Inferior parietal cortex (tissue), 1 donor: ENCODE results near the gene LACTB.
"Not testable (repeated sequence)": the region's sequence is repeated elsewhere in the genome, so short reads cannot be mapped to it uniquely, and the experiment has no call there.

Source experiments
- DNase-seq: peaks from one replicate; pipeline ENCODE4 v3.0.0-alpha.2; 2016; ENCODE audit errors: extremely low spot score

LACTB gene

GRCh38 chr15:63089260-63090043 is 32.2 kb upstream of the LACTB start:
- DNase-seq, result no peak

DNA sequence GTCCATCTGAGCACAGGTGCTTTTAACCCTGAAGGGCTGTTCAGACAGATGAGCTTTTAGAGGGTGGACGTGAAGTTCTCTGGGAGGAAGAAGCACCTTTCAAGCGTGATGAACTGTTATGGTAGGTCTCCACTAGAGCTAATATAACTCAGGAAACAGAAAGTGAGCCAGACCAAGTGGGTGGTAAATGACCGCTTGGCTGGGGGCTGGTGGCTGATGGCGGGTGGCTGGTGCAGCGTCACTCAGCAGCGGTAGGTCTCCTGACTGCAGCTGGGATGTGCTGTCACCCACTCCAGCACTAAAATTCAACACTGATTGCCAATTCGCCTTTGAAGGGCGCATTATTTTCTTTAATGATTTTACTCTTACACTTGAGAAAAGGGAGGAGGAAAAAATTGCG is 31.2 kb upstream of the LACTB start:
- no peak for DNase-seq

DNA sequence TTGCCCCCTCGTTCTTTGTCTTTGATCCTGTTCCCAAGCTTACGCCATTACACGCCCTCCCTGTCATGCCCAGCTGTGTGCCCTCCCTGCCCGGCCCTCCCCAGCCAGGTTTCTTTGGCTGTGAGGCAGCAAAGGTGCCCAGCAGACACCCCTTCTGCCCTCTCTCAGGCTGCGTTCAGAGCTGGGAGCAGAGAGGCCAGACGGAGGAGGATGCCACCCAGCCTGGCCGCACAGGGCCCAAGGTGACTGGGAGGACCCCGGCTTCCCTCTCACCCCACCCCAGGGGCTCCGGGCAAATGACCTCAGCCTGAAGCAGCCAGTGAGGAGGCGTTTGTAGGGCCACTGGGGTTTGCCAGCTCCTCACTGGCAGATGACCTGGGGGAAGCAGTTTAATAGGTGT is 30.8 kb upstream of the LACTB start:
- no peak for DNase-seq

- DNase-seq, result no peak
Measured at GRCh38 chr15:63091679-63092446, 29.8 kb upstream of the LACTB start.

GRCh38 chr15:63093486-63094205 is 28.0 kb upstream of the LACTB start:
- peak; percentile 86 for DNase-seq

DNA sequence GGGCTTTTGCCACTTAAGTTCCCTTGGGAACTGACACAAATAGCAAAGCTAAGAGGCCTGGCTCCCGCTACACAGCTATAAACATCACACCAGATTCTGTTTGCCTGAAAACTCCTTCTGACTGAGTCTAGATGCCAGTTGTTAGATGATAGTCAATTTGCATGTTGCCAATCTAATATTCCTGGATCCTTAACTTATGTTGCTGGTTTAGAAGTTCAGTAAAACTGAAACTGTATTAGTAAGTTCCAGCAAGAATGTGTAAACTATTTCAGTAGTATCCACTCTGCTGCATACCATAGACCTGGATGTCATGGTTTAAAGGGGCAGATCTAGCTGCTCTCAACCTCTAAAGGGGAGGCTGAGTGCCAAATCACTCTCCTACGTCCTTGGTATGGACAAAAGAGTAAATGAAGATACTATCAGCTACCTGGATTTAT is 27.1 kb upstream of the LACTB start:
- DNase-seq, result no peak

GRCh38 chr15:63096178-63096577 is 25.5 kb upstream of the LACTB start:
- DNase-seq, result no peak

DNA sequence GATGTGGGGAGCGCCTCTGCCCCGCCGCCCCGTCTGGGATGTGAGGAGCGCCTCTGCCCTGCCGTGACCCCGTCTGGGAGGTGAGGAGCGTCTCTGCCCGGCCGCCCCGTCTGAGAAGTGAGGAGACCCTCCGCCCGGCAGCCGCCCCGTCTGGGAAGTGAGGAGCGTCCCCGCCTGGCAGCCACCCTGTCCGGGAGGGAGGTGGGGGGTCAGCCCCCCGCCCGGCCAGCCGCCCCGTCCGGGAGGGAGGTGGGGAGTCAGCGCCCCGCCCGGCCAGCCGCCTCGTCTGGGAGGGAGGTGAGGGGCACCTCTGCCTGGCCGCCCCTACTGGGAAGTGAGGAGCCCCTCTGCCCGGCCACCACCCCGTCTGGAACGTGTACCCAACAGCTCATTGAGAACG is 22.8 kb upstream of the LACTB start:
- DNase-seq, result not testable (repeated sequence)

GRCh38 chr15:63099581-63099980 is 22.1 kb upstream of the LACTB start:
- DNase-seq, result not testable (repeated sequence)

DNA sequence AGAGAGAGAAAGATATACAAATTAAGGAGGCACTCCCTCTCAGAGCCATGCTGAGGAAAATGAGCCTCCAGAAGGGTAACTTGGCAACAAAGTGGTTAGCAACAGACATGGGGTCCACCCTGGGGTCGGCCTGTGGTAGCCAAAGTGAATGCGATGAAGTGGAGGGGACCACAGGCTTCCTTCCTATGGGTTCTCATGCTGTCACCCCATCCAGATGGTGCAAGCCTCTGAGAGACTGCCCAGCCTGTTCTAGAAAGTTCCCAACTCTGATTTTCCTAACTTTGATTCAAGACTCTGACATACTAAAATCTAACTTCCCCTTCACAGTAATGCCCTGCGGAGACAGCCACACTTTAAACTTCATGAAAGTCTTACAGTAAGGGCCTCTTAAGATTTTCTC is 18.2 kb upstream of the LACTB start:
- DNase-seq, result no peak

- no peak for DNase-seq
Measured at GRCh38 chr15:63104727-63105126, 16.9 kb upstream of the LACTB start.

DNA sequence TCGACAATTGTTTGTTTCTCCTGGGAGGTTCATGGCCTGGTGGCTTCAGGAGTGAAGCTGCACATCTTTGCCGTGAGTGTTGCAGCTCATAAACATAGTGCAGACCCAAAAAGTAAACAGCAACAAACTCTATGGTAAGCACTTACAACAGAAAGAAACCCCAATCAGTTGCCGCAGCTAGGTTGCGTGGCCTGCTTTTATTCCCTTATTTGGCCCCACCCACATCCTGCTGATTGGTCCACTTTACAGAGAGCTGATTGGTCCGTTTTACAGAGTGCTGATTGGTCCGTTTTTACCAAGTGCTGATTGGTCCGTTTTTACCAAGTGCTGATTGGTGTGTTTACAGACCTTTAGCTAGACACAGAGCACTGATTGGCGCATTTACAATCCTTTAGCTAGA is 16.3 kb upstream of the LACTB start:
- not testable (repeated sequence) for DNase-seq

GRCh38 chr15:63107895-63108546 is 13.6 kb upstream of the LACTB start:
- DNase-seq, result no peak

DNA sequence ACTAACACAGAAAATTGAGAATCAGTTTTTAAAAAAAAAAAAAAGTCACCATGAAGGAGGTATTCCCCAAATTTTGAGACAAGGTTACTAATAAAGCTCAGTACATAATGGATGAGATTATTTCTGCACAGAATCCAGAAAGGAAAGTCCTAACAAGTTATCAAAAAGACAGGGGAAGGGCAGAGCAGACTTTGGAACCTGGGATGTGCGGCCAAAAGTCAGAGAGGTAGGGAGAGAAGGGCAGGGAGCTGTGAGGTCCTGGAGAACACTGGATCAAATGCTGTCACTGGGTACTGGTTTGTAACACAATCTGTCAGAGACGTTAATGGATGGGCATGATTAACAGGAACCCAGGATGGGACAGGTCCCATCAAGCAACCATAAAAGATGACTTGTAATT is 12.2 kb upstream of the LACTB start:
- DNase-seq, result no peak

- DNase-seq, result no peak
Measured at GRCh38 chr15:63109920-63110319, 11.7 kb upstream of the LACTB start.

DNA sequence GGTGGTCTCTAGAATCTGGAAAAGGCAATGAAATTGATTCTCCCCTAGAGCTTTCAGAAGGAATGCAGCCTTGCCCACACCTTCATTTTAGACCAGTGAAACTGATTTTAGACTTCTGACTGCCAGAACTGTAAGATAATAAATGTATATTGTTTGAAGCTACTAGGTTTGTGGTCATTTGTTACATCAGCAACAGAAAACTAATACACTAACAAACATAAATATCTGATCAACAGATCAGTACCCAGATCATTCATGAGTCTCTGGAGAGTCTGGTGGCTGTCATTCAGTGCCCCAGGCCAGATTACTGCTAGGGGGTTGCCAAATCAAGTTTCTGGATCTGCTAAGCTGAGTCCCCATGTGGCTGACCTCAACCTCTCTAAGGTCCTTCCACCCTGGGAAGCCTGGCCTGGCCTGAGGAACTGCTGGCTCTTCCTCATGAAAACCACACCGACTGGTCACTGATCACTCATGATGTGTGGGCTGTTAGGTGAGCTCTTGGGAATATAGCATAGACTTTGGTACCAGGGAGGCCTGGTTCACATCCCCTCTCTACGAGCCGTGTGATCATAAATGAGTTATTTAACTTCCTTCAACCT is 11.1 kb upstream of the LACTB start:
- DNase-seq, result no peak

GRCh38 chr15:63111481-63111880 is 10.2 kb upstream of the LACTB start:
- no peak for DNase-seq

DNA sequence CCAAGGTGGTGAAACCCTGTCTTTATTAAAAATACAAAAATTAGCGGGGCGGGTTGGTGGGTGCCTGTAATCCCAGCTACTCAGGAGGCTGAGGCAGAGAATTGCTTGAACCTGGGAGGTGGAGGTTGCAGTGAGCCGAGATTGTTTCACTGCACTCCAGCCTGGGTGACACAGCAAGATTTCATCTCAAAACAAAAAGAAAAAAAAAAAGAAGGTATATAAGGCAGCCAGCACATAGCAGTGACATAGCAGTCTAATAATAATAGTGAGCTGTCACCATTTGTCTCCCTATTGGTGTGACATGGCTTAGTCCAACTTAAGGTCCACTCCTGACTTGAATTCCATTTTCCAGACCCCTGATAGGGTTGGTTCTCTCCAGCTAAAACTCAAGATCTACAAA is 8.8 kb upstream of the LACTB start:
- no peak for DNase-seq

- no peak for DNase-seq
Measured at GRCh38 chr15:63114465-63114864, 7.2 kb upstream of the LACTB start.

DNA sequence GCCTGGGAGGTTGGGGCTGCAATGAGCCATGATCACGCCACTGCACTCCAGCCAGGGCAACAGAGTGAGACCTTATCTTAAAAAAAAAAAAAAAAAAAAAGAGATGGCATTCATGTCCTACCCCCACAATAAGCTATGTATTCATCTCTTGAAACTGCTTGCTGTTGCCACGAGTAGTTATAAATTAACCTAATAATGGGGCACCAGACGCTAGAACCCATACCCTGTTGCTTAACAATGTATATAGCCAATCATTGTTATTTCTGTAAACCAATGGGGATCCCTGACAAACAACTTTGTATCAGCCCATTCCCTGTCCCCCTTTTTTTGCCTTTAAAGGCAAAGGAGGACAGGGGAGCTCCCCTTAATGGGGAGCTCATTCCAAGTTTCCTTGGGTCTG is 2.8 kb upstream of the LACTB start:
- no peak for DNase-seq

DNA sequence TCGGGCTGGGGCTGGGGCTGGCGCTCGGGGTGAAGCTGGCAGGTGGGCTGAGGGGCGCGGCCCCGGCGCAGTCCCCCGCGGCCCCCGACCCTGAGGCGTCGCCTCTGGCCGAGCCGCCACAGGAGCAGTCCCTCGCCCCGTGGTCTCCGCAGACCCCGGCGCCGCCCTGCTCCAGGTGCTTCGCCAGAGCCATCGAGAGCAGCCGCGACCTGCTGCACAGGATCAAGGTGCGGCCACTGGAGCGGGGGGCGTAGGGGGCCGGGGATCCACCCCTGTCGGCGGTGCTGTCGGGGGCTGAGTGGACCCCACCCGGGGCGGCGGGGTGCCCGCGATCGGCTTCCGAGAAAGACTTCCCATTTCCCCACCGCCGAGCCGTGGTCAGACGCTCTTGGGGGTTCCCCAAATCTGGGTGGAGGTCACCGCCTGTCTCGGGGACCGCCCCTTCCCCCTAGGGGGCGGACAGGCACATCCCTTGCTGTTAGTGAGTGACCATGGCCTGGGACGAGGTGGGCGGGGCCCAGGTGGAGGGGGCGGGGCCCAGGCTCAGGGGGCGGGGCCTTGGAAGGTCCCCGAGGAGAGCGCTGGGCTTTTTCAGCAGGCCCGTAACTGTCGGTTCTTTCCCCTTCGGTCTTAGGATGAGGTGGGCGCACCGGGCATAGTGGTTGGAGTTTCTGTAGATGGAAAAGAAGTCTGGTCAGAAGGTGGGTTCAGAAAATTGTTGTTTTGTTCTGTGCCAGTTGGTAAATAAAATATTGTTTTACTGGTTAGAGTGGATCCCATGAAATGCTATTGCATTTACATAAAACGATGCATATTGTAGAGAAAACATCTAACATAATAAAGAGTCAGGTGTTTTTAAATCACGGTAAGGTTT is 578 bp downstream of the LACTB start:
- DNase-seq, result peak; percentile 68
